WTC11 (cell line): Measurements from ENCODE around the gene NGRN.

Source experiments
- SOX15 ChIP-seq: fragments of 250-450 bp; sonication (Bioruptor Pico); IDR thresholded peaks from 2 replicates; pipeline ENCODE4 v1.9.0; 2021; ENCODE audit warnings: mild to moderate bottlenecking
- SP1 ChIP-seq: sonication (generic); formaldehyde crosslinking; conservative IDR thresholded peaks from 2 replicates; pipeline ENCODE4 v1.8.1; 2022; ENCODE audit warnings: missing genetic modification reagents
- TEAD4 ChIP-seq: sonication (generic); formaldehyde crosslinking; IDR thresholded peaks from 2 replicates; pipeline ENCODE4 v1.8.0; 2022; ENCODE audit warnings: mild to moderate bottlenecking, missing genetic modification reagents
- ZNF416 ChIP-seq: fragments of 250-450 bp; sonication (Bioruptor Pico); IDR thresholded peaks from 2 replicates; pipeline ENCODE4 v1.9.0; 2021; ENCODE audit warnings: mild to moderate bottlenecking, inconsistent platforms
- TF ChIP-seq, protein P1 (sequence below): fragments of 200-600 bp; IDR thresholded peaks from 2 replicates; pipeline ENCODE4 v1.8.0; 2022; ENCODE audit warnings: antibody characterized with exemption
- TF ChIP-seq, protein P2 (sequence below): sonication (generic); formaldehyde crosslinking; IDR thresholded peaks from 2 replicates; pipeline ENCODE4 v1.8.1; 2023; ENCODE audit warnings: mild to moderate bottlenecking, moderate library complexity, missing genetic modification reagents

DNA sequence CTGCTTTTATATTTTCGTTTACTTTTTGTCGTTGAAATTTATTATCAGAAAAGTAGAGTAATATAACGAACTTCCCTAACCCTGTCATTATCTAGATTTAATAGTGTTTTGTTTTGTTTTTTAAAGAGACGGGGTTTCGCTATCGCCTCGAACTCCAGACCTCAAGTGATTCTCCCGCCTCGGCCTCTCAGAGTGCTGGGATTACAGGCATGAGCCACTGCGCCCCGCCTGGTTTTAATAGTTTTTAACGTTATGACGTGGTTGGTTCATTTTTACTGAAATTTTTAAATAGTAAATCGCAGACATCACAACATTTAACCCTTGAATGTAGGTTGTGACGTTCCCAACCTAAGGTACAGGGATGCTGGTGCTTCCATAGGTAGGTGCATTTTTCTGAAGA is 1.0 kb downstream of the NGRN start:
- TF ChIP-seq, protein P1, sequence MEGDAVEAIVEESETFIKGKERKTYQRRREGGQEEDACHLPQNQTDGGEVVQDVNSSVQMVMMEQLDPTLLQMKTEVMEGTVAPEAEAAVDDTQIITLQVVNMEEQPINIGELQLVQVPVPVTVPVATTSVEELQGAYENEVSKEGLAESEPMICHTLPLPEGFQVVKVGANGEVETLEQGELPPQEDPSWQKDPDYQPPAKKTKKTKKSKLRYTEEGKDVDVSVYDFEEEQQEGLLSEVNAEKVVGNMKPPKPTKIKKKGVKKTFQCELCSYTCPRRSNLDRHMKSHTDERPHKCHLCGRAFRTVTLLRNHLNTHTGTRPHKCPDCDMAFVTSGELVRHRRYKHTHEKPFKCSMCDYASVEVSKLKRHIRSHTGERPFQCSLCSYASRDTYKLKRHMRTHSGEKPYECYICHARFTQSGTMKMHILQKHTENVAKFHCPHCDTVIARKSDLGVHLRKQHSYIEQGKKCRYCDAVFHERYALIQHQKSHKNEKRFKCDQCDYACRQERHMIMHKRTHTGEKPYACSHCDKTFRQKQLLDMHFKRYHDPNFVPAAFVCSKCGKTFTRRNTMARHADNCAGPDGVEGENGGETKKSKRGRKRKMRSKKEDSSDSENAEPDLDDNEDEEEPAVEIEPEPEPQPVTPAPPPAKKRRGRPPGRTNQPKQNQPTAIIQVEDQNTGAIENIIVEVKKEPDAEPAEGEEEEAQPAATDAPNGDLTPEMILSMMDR, result no peak
- TF ChIP-seq SP1 (CRISPR knock-in tag), result no peak
- TF ChIP-seq SOX15, result no peak
- TF ChIP-seq, protein P2, sequence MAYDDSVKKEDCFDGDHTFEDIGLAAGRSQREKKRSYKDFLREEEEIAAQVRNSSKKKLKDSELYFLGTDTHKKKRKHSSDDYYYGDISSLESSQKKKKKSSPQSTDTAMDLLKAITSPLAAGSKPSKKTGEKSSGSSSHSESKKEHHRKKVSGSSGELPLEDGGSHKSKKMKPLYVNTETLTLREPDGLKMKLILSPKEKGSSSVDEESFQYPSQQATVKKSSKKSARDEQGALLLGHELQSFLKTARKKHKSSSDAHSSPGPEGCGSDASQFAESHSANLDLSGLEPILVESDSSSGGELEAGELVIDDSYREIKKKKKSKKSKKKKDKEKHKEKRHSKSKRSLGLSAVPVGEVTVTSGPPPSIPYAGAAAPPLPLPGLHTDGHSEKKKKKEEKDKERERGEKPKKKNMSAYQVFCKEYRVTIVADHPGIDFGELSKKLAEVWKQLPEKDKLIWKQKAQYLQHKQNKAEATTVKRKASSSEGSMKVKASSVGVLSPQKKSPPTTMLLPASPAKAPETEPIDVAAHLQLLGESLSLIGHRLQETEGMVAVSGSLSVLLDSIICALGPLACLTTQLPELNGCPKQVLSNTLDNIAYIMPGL, result no peak
- TF ChIP-seq TEAD4, result no peak
- TF ChIP-seq ZNF416, result no peak
